ENCODE data around the gene NCKAP5.

GRCh38 chr2:132731441-132731840, 836.8 kb downstream of the NCKAP5 start:
- TF ChIP-seq CTCF (IDR thresholded peaks at IDR 0.05): no peak
- TF ChIP-seq POLR2AphosphoS5 (IDR thresholded peaks at IDR 0.05): no peak
- no peak for TF ChIP-seq POLR2A (IDR thresholded peaks at IDR 0.05)

All from upper lobe of left lung (tissue), 4 donors.